Right kidney (tissue), 1 donor: ENCODE measurements around the gene NANOS2.
"Not testable (repeated sequence)": the region's sequence is repeated elsewhere in the genome, so short reads cannot be mapped to it uniquely, and the experiment has no call there.

Experiments
- DNase-seq: peaks from one replicate; pipeline ENCODE4 v3.0.0-alpha.2; 2016

Gene NANOS2

GRCh38 chr19:45895983-45896599, 18.5 kb downstream of the NANOS2 start:
- not testable (repeated sequence) for DNase-seq

DNA sequence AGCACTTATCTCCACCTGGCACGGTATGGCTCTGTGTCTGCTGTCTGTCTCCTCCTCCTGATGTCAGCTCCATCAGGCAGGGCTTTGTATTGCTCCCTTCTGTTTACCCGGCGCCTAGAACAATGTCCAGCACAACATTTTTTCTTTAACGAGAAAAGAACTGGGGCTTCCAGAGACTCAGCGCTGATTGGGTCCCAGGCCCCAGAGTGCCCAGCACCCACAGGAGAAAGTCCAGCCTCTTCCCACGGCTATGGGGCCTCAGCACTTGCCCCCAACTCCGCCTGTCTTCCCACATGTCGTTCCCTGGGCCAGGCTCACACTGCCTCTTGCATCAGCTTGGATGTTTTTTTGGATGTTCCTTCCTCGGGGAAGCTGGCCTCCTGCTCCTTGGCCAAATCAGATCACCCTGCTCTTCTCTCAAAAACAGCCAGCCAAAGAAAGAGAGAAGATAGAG, 19.0 kb downstream of the NANOS2 start:
- no peak for DNase-seq

DNA sequence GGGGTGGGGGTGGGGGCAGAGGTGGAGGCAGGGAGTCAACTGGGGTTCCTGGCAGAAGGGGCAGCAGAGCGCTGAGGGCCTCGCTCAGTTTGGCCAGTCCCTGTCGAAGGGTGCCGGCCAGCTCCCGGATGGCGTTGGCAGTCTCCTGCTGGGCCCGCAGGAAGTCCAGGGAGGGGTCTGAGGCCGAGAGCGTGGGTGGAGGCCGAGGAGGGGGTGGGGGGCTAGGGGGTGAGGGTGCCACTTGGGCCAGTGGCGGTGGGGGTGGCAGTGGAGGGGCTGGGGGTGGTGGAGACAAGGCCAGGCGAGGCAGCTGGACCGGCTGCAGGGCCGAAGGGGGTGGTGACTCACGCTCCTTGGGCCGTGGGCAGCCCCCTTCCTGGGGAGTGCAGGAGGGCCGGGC, 23.7 kb downstream of the NANOS2 start:
- DNase-seq = no peak

DNA sequence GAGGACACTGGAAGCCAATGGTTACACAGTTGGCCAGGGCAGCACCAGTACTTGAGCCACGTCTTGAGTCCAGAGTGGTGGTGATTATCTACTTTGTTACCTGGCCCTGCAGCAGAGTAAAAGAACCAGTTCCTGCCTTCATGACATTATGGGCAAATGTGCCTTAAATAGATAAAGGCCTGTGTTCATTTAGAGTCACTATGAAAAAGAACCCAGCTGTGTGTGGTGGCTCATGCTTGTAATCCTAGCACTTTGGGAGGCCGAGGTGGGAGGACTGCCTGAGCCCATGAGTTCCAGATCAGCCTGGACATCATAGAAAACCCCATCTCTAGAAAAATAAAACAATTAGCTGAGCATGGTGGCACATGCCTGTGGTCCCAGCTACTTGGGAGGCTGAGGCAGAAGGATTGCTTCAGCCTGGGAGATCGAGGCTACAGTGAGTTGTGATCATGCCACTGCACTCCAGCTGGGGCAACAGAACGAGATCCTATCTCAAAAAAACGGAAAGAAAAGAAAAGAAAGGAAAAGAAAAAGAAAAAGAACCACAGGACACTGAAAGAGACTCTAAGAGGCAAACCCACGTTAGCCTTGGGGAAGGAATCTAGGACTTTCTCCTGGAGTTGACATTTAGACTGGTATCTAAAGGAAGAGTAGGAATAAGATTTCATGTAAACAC, 25.2 kb downstream of the NANOS2 start:
- no peak for DNase-seq

- no peak for DNase-seq
Observed at GRCh38 chr19:45887200-45887710, 27.3 kb downstream of the NANOS2 start.

DNA sequence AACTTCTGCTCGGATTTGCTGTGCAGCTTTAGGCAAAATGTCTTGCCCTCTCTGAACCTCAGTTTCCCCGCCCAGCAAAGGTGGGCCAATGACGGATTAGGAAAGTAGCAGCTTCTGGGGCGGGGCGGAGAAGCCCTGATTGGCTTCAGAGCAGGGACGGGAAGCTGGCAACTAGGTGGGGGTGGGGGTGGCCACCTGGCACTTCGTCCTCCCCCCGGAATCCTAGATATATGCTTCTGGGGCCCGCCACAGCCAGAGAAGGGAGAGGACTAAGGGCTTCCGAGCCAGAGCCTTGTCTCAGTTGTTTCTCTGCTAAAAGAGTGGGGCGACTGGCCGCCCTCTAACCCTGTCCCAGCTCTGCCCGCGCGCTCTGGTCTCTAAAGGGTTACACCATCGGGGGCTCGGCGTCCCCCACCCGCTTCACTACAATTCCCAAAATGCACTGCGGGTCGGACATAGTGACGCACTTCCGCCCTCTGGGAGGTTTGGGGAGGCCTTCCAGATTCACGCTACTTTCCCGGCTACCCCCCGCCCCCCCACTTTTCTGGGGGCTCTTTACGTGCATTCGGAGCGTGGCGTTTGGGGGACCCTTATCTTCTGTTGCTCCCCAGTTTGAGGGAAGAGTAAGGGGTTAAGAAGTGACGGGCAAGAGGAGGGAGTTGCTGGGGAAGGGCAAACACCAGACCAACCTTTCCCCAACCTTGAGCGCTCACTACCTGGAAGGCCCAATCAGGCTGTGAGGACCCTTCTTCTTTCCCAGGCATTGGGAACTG, 28.0 kb downstream of the NANOS2 start:
- DNase-seq = peak; percentile 89

GRCh38 chr19:45885556-45886426, 28.8 kb downstream of the NANOS2 start, which contains the start of gene IRF2BP1:
TSS of gene IRF2BP1 (minus strand) at chr19:45886141. CDS start at chr19:45885774, 367 bp downstream.
- peak; percentile 84 for DNase-seq

DNA sequence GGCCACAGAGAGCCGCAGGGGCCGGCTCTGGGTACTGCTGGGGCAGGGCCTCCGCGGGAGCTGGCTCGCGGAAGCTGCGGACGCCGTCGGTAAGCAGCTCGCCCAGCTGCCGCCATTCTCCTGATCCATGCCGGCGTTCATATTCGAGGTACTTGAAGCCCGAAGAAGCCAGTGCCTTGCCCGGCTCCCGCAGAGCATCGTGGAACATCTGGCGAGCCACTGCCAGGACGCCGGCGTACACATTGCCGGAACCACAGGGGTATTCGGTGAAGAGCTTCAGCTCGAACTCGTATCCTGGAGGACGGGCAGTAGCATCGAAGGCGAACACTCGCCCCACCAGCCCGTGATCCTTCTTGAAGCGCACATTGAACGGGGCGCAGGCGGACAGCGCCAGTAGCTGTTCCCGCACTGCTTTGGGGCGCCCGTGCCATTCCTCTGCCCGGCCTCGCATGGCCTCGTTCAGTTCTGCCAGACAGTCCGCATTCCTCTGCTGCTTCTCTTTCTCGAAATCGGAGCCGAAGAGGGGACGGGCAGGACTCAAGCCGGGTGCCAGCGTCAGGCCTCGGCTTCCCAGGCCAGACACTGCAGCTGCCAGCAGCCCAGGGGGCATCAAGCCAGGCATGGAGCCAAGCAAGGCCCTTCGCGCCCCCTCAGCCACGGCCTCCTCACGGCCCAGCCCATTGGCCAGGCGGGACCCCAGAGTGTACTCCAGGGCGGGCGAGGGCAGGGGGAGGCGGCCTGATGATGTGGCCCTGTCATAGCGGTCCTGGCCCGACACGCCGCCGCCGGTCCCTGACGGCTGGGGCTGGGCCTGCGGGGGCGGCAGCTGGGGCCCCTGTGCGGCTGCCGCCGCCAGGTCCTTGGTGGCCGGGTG, 29.7 kb downstream of the NANOS2 start:
- DNase-seq = no peak

GRCh38 chr19:45883881-45884681, 30.5 kb downstream of the NANOS2 start:
- DNase-seq = no peak

- no peak for DNase-seq
Observed at GRCh38 chr19:45883586-45883880, 31.0 kb downstream of the NANOS2 start.

DNA sequence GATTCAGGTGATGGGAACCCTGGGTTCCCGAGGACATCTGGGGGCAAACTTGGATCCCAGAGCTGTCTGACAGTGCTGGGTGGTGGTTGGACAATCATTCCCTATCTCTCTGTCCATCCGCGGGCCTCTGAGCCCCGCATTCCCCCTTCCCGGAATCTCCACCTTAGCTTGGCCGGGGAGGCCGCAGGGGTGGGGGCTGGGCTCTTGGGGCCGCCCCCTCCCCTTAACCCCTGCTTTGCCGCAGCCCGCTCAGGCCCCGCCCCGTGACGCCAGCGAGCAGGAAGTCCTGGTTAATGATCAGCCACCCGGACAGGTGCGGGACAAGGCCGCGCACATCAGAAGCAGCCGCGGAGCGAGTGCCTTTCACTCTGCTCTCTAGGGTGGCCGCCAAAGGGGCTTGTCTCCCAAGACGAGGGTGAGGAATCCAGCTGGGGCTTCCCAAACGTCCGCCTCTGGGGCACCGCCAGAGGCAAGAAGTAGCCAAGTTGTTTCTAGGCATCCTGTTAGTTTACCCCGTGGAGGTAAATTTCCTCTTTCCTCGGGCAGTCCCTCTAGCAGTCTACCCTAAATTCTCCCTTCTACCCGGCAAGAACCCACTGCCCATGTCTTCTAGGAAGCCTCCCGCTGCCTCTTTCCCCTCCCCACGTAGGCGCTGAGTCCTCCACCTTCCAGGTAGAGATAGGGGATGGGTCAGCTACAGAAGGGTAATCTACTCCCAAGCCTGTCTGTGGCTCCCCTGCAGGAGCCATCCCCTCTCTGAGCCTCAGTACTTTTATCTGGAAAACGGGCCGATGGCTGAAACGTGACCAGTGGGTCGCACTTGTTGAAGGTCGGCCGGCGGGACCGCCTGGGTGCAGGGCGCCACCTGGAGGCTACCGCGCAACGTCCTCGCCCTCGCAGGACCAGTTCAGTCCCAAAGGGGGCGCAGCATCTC, 31.7 kb downstream of the NANOS2 start:
- DNase-seq = peak; percentile 82

DNA sequence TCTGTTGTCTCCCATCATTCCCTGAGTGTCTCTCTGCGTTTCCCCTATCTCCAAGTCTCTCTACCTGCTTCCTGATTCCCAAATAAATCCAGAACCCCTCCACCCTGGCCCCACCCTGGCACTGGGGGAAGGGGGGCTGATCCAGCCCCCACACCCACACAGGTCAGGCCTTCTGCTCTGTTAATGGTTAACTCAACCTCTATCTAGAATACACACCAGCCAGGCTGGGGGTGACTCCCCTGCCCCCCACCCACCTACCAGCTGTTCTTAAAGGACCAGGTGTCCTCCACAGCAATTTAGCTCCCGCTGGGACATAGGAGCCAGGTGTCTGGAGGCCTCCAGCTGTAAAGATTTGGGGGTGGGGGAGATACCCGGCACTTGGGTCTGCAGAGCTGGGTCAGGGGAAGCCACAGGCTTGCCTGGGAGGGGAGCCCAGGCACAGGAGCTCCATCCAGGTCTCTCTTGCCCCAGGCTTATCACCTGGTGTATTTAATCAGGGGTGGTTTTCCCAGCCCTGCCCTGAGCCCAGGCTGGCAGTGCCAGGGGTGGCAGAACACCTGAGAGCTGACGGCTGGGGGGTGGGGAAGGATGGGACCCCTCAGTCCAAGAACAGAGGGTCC, 32.6 kb downstream of the NANOS2 start:
- no peak for DNase-seq

- DNase-seq = no peak
Observed at GRCh38 chr19:45881082-45881908, 33.3 kb downstream of the NANOS2 start.

DNA sequence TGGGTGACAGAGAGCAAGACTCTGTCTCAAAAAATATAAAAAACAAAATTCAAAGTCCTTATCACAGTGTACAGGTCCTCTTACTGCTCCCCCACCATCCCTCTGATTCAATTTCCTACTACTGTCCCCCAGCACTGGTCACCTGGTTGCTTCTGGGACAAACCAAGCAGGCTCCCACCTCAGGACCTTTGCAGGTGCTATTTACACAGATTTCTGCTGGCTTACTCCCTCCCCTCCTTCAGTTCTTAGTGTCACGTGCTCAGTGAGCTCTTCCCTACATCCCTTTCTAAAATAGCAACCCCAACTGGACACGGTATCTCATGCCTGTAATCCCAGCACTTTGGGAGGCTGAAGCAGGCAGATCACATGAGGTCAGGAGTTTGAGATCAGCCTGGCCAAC, 34.6 kb downstream of the NANOS2 start:
- DNase-seq = no peak

GRCh38 chr19:45879055-45879454, 35.5 kb downstream of the NANOS2 start:
- no peak for DNase-seq

- DNase-seq = no peak
Observed at GRCh38 chr19:45878043-45878794, 36.4 kb downstream of the NANOS2 start.
